ENCODE results near the gene NDST1. TPM values are rescaled to one million over a fixed set of nuclear protein-coding genes. Genes with fewer than 3 reads are reported as not detected.
A peak's percentile ranks its signal among the peaks of the same experiment; 100 is the strongest.

NDST1 gene
- total RNA-seq, 1 experiment from 2014 or later = 69.9 TPM

- no peak for ATAC-seq
- ChIA-PET CTCF (no interaction called here), POLR2A (no interaction called here)
- TF ChIP-seq CTCF (IDR thresholded peaks at IDR 0.05) (0 out of 2 replicates have a peak, but pooled peaks have one; percentile 29), ERG (CRISPR knock-in tag; IDR thresholded peaks at IDR 0.05) (no peak)
- Mint-ChIP-seq H3K4me3 (no peak overlapping the region), H3K4me1 (peaks cover 6% of the 10 kb centered on the region), H3K9me3 (peaks cover 8% of the 10 kb centered on the region; the same call in 1 of the 2 replicates), H3K36me3 (no peaks in the 10 kb centered on the region), H3K27ac (peak overlapping the region; percentile 64; the same call in 1 of the 2 replicates), H3K27me3 (ENCODE audit: low read depth) (no peaks in the 10 kb centered on the region)
- peak; percentile 39 for DNase-seq (ENCODE audit: low spot score)
Measured at GRCh38 chr5:150562832-150563231, 54.9 kb downstream of the NDST1 start.

GRCh38 chr5:150565868-150566267 lies 57.9 kb downstream of the NDST1 start:
- H3K9me3 Mint-ChIP-seq = peaks cover 8% of the 10 kb centered on the region; the same call in 1 of the 2 replicates
- H3K4me3 Mint-ChIP-seq = no peak overlapping the region
- ChIA-PET CTCF (interaction anchor here (0.6 to 2.1 kb wide), 7 partner anchors 9 to 281 kb away, joined by 3 to 5 read pairs (median 3); no protein-coding TSS in a partner anchor), POLR2A (no interaction called here)
- TF ChIP-seq ZNF232 (CRISPR knock-in tag; IDR thresholded peaks at IDR 0.05) (no peak), IRF1 (CRISPR knock-in tag; IDR thresholded peaks at IDR 0.05) (no peak), ZNF263 (CRISPR knock-in tag; IDR thresholded peaks at IDR 0.05; ENCODE audit: low read depth) (no peak), ZNF671 (CRISPR knock-in tag; IDR thresholded peaks at IDR 0.05) (no peak), ATF1 (CRISPR knock-in tag; IDR thresholded peaks at IDR 0.05) (no peak), E2F4 (CRISPR knock-in tag; IDR thresholded peaks at IDR 0.05; ENCODE audit: borderline replicate concordance, low read depth) (no peak), ZSCAN18 (CRISPR knock-in tag; IDR thresholded peaks at IDR 0.05) (no peak)
- ATAC-seq (no peak), DNase-seq (ENCODE audit: low spot score) (no peak)
- H3K36me3 Mint-ChIP-seq = no peaks in the 10 kb centered on the region
- peaks cover under 1% of the 10 kb centered on the region; the same call in 1 of the 2 replicates for H3K4me1 Mint-ChIP-seq
- no peak overlapping the region for H3K27ac Mint-ChIP-seq
- H3K27me3 Mint-ChIP-seq (ENCODE audit: low read depth) = no peaks in the 10 kb centered on the region

- no peak for TF ChIP-seq FOXK1 (CRISPR knock-in tag; IDR thresholded peaks at IDR 0.05)
- no peak for TF ChIP-seq ELF4 (CRISPR knock-in tag; IDR thresholded peaks at IDR 0.05; ENCODE audit: low read depth)
- ChIA-PET CTCF (interaction anchor here (2.1 kb wide), 1 partner anchor 280 kb away, joined by 5 read pairs; no protein-coding TSS in a partner anchor), POLR2A (no interaction called here)
- ATAC-seq (no peak), DNase-seq (ENCODE audit: low spot score) (no peak)
- no peaks in the 10 kb centered on the region for H3K27me3 Mint-ChIP-seq (ENCODE audit: low read depth)
- no peak overlapping the region for H3K4me3 Mint-ChIP-seq
- no peak overlapping the region for H3K27ac Mint-ChIP-seq
- H3K36me3 Mint-ChIP-seq = no peaks in the 10 kb centered on the region
- peaks cover 8% of the 10 kb centered on the region; the same call in 1 of the 2 replicates for H3K9me3 Mint-ChIP-seq
- H3K4me1 Mint-ChIP-seq = no peaks in the 10 kb centered on the region
Measured at GRCh38 chr5:150567031-150567717, 59.2 kb downstream of the NDST1 start.

- Mint-ChIP-seq H3K27ac (no peak overlapping the region), H3K4me3 (no peak overlapping the region), H3K36me3 (no peaks in the 10 kb centered on the region), H3K4me1 (no peaks in the 10 kb centered on the region), H3K27me3 (ENCODE audit: low read depth) (no peaks in the 10 kb centered on the region), H3K9me3 (no peaks in the 10 kb centered on the region)
- ATAC-seq = no peak
- CTCF ChIA-PET = interaction anchor here (1.2 kb wide), 2 partner anchors 46 to 87 kb away, joined by 3 read pairs; no protein-coding TSS in a partner anchor
- no peak for DNase-seq (ENCODE audit: low spot score)
- POLR2A ChIA-PET = interaction anchor here (1.5 kb wide), 1 partner anchor 132 kb away, joined by 4 read pairs; the partner anchor contains the start of gene RBM22
- TF ChIP-seq SMAD3 (CRISPR knock-in tag; IDR thresholded peaks at IDR 0.05; ENCODE audit: borderline replicate concordance) (no peak), JAZF1 (CRISPR knock-in tag; IDR thresholded peaks at IDR 0.05) (no peak), ARID4B (CRISPR knock-in tag; IDR thresholded peaks at IDR 0.05; ENCODE audit: borderline replicate concordance) (no peak)
Measured at GRCh38 chr5:150568663-150569062, 60.7 kb downstream of the NDST1 start.
